B cell (primary cell): Measurements from ENCODE around the gene PRKAG2. TPM values are rescaled to one million over a fixed set of nuclear protein-coding genes. Genes with fewer than 3 reads are reported as not detected.

Experiments
- ATAC-seq: fragments of 200-7000 bp; cut with Tn5 transposase; one replicate; pipeline ENCODE4 v1.10.0; 2021; ENCODE audit warnings: low read depth, mild to moderate bottlenecking, moderate number of reproducible peaks, moderate library complexity
- CTCF ChIA-PET: fragments of 350-600 bp; sonication (Branson Sonifier 250); formaldehyde crosslinking; loops from one replicate; lab custom pipeline; 2021; ENCODE audit warnings: antibody characterized with exemption, inconsistent platforms; lab: Charles Lee
- POLR2A ChIA-PET: fragments of 350-600 bp; sonication (Branson Sonifier 250); formaldehyde crosslinking; loops from one replicate; lab custom pipeline; 2021; ENCODE audit warnings: antibody characterized with exemption; lab: Charles Lee
- DNase-seq: peaks from one replicate; pipeline ENCODE4 v3.0.0; 2013
- H2AFZ ChIP-seq: 2 replicates; pipeline ENCODE4 v1.6.1; 2012; ENCODE audit warnings: mild to moderate bottlenecking, low read depth, low read length; ENCODE audit not compliant: insufficient read depth, poor library complexity, severe bottlenecking
- H3K27ac ChIP-seq, 2 donors: 1 replicate in 1 of 2; 2 replicates in 1 of 2; pipeline ENCODE4 v1.5.1; 2012 to 2013; ENCODE audit warnings: low read length in 2 of 2, mild to moderate bottlenecking in 2 of 2, moderate library complexity in 1 of 2
- H3K27me3 ChIP-seq, 4 experiments: fragments of 200-600 bp in 1 of 4; sonication (generic) in 1 of 4; replicated peaks in 1 of 4; 1 replicate in 2 of 4; 2 replicates in 2 of 4; pipeline versions ENCODE4 v1.6.1 to v1.7.0; 2013 to 2016; ENCODE audit warnings: low read length in 3 of 4, mild to moderate bottlenecking in 2 of 4, mixed read lengths in 1 of 4, moderate library complexity in 1 of 4; ENCODE audit not compliant: insufficient read depth in 4 of 4, control insufficient read depth in 3 of 4; ENCODE audit errors: control extremely low read depth in 1 of 4
- H3K36me3 ChIP-seq, 2 experiments: replicated peaks in 1 of 2; 1 replicate in 1 of 2; 2 replicates in 1 of 2; pipeline versions ENCODE4 v1.6.1 to v1.7.1; 2013; ENCODE audit warnings: low read length in 1 of 2; ENCODE audit not compliant: insufficient read depth in 2 of 2, control insufficient read depth in 1 of 2; ENCODE audit errors: control extremely low read depth in 1 of 2, extremely low read depth in 1 of 2
- H3K4me1 ChIP-seq, 2 donors: fragments of 200-600 bp in 1 of 2; sonication (generic) in 1 of 2; 1 replicate in 1 of 2; 2 replicates in 1 of 2; pipeline versions ENCODE4 v1.5.1 to v1.6.1; 2013 to 2017; ENCODE audit warnings: low read length in 2 of 2; ENCODE audit not compliant: control insufficient read depth in 2 of 2, insufficient read depth in 2 of 2
- H3K4me2 ChIP-seq: replicated peaks from 2 replicates; pipeline ENCODE3; 2012; ENCODE audit warnings: mild to moderate bottlenecking, low read depth, low read length; ENCODE audit not compliant: poor library complexity, severe bottlenecking
- H3K4me3 ChIP-seq, 5 experiments: fragments of 200-600 bp in 1 of 5; sonication (generic) in 1 of 5; 1 replicate in 3 of 5; 2 replicates in 2 of 5; pipeline versions ENCODE4 v1.5.1 to v1.7.0; 2011 to 2016; ENCODE audit warnings: low read length in 4 of 5, mild to moderate bottlenecking in 4 of 5, low read depth in 2 of 5, control low read depth in 1 of 5, moderate library complexity in 1 of 5; ENCODE audit not compliant: insufficient read depth in 1 of 5; ENCODE audit errors: control extremely low read depth in 1 of 5, extremely low read depth in 1 of 5
- H3K79me2 ChIP-seq: fragments of 200-600 bp; sonication (generic); one replicate; pipeline ENCODE4 v1.6.0; 2016; ENCODE audit warnings: low read length; ENCODE audit not compliant: control insufficient read depth, insufficient read depth
- H3K9ac ChIP-seq: fragments of 200-600 bp; sonication (generic); 2 replicates; pipeline ENCODE4 v1.6.1; 2017; ENCODE audit warnings: mild to moderate bottlenecking, low read length, moderate library complexity
- H3K9me3 ChIP-seq, 3 donors: one replicate each; pipeline versions ENCODE4 v1.6.1 to v1.7.1; 2013; ENCODE audit warnings: low read length in 2 of 3; ENCODE audit not compliant: control insufficient read depth in 2 of 3, insufficient read depth in 1 of 3; ENCODE audit errors: control extremely low read depth in 1 of 3
- H4K20me1 ChIP-seq: 2 replicates; pipeline ENCODE4 v1.6.0; 2012; ENCODE audit warnings: mild to moderate bottlenecking, low read length; ENCODE audit not compliant: insufficient read depth, control insufficient read depth, poor library complexity, severe bottlenecking
- H3K27ac Mint-ChIP-seq: one replicate; pipeline ENCODE4 v1.8.0; 2021; ENCODE audit warnings: mixed read lengths
- H3K27me3 Mint-ChIP-seq: one replicate; pipeline ENCODE4 v1.8.0; 2021; ENCODE audit warnings: mixed read lengths
- H3K4me1 Mint-ChIP-seq: one replicate; pipeline ENCODE4 v1.8.0; 2021; ENCODE audit warnings: mixed read lengths
- H3K4me3 Mint-ChIP-seq: one replicate; pipeline ENCODE4 v1.8.0; 2021; ENCODE audit warnings: mixed read lengths
- H3K9me3 Mint-ChIP-seq: one replicate; pipeline ENCODE4 v1.8.0; 2022; ENCODE audit warnings: mixed read lengths; ENCODE audit not compliant: insufficient read depth
- EZH2 ChIP-seq: IDR thresholded peaks from 2 replicates; pipeline ENCODE4 v1.6.1; 2012; ENCODE audit warnings: borderline replicate concordance, low read depth, mild to moderate bottlenecking, moderate library complexity, low read length; ENCODE audit not compliant: insufficient read depth, poor library complexity, severe bottlenecking
- WGBS: methylation state at CpG from one replicate; pipeline ENCODE4 v1.1.5; 2013; ENCODE audit warnings: missing lambda C conversion rate; ENCODE audit not compliant: insufficient coverage; 5-methylcytosine and 5-hydroxymethylcytosine counted together
- intact Hi-C: fragments of 100-400 bp; cut with micrococcal nuclease; formaldehyde crosslinking; loops from one replicate; pipeline ENCODE4 v1.10.0; 2022
- polyA plus RNA-seq: library from polyadenylated mRNA; depleted of rRNA; stranded (reverse); fragments of >200 nt; gene quantifications from 2 replicates; pipeline ENCODE4 v1.2.3, GENCODE V29; 2012
- total RNA-seq, 2 donors: library from RNA; stranded (reverse); fragments of 120-200 nt in 1 of 2; gene quantifications; 1 replicate in 1 of 2; 2 replicates in 1 of 2; pipeline versions ENCODE4 v1.2.3 to v1.2.4, GENCODE V29; 2013 to 2022
- TF ChIP-seq, protein P1 (sequence below): fragments of 200-600 bp; IDR thresholded peaks from one replicate; pipeline ENCODE4 v1.8.0; 2022; ENCODE audit warnings: antibody characterized with exemption, mild to moderate bottlenecking

PRKAG2 gene
- total and polyA plus RNA-seq, 2 donors (not counting 1 experiment from before 2014, with no cell fraction given): 22.1 to 56.3 TPM

DNA sequence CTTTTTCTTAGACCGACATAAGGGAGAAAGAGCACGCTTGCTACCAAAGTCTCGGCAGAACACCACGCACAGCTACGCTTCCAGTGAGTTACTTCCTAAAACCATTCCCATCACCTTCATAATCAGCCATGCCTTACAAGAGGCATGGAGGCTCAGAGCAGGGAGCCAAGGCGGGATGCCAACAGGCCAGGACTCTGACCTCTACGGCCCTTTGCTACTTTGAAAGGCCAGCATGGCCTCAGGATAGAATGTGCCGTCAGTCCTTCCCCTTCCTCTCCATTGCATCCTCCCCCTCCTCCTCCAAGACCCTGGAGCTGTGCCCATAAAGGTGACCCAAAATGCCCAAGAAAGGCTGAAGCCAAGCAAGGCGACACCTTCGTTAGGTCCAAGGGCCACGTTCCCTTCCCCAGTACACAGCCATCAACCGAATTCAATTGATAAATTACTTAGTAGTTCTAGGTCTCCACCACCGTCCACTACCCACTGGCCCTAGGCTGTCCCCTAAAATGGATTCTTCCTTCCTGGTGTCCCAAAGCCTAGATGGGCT, 5.7 kb downstream of the PRKAG2 start:
- Mint-ChIP-seq H3K4me3 (no peak overlapping the region), H3K4me1 (peaks cover 45% of the 10 kb centered on the region), H3K27ac (no peak overlapping the region), H3K9me3 (no peaks in the 10 kb centered on the region), H3K27me3 (no peaks in the 10 kb centered on the region)
- Histone ChIP-seq H3K36me3 (no peaks in the 10 kb centered on the region), H4K20me1 (peaks cover 81% of the 10 kb centered on the region), H3K4me2 (no peak overlapping the region), H3K79me2 (peaks cover 68% of the 10 kb centered on the region), H3K9ac (no peak overlapping the region), H3K9me3 (no peaks in the 10 kb centered on the region), H3K27ac (no peak overlapping the region), H3K4me1 (peaks cover 6 to 9% of the 10 kb centered on the region in 2 donors), H3K4me3 (no peak overlapping the region), H2AFZ (no peak overlapping the region), H3K27me3 (no peaks in the 10 kb centered on the region)
- POLR2A ChIA-PET: no interaction called here
- intact Hi-C loops: loop anchor here (10.0 kb wide), 1 partner anchor 594 kb away; no protein-coding TSS in a partner anchor
- 100% methylated on average over 8 of the region's 13 CpGs for WGBS
- DNase-seq (no peak), ATAC-seq (no peak)
- CTCF ChIA-PET: no interaction called here
- no peak for TF ChIP-seq EZH2
- TF ChIP-seq, protein P1, sequence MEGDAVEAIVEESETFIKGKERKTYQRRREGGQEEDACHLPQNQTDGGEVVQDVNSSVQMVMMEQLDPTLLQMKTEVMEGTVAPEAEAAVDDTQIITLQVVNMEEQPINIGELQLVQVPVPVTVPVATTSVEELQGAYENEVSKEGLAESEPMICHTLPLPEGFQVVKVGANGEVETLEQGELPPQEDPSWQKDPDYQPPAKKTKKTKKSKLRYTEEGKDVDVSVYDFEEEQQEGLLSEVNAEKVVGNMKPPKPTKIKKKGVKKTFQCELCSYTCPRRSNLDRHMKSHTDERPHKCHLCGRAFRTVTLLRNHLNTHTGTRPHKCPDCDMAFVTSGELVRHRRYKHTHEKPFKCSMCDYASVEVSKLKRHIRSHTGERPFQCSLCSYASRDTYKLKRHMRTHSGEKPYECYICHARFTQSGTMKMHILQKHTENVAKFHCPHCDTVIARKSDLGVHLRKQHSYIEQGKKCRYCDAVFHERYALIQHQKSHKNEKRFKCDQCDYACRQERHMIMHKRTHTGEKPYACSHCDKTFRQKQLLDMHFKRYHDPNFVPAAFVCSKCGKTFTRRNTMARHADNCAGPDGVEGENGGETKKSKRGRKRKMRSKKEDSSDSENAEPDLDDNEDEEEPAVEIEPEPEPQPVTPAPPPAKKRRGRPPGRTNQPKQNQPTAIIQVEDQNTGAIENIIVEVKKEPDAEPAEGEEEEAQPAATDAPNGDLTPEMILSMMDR: no peak
